Fibroblast of the conjunctiva (primary cell): Measurements from ENCODE around the gene HSD11B1L.
A peak's percentile ranks its signal among the peaks of the same experiment; 100 is the strongest.
"Not testable (repeated sequence)": the region's sequence is repeated elsewhere in the genome, so short reads cannot be mapped to it uniquely, and the experiment has no call there.

Source experiments
- DNase-seq: peaks from one replicate; pipeline ENCODE4 v3.0.0-alpha.2; 2010; ENCODE audit warnings: low read depth

HSD11B1L gene

DNA sequence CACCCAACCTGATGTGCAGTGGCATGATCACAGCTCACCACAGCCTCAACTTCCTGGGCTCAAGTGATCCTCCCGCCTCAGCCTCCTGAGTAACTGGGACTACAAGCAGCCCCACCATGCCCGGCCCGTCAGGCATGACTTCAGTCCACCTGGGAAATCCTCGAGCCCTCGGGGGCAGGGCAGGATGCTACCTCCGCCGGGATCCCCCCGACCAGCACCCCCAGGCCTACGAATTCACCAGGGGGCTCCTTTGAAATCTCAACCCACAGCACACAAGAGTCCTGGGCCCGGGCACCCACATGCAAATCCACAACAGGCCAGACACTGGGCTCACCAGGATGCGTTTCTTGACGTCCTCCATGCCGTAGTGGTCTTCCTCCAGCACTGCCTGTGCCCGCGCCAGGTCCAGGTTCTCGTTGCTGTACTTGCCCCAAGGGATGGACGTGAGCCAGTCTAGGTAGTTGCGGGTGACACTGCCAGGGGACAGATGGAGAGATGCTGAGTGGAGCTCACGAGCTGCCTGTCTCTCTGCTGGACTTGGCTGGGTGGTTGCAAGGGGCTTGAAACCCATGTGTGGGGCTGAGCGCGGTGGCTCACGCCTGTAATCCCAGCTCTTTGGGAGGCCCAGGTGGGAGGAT is 19.7 kb downstream of the HSD11B1L start:
- no peak for DNase-seq

DNA sequence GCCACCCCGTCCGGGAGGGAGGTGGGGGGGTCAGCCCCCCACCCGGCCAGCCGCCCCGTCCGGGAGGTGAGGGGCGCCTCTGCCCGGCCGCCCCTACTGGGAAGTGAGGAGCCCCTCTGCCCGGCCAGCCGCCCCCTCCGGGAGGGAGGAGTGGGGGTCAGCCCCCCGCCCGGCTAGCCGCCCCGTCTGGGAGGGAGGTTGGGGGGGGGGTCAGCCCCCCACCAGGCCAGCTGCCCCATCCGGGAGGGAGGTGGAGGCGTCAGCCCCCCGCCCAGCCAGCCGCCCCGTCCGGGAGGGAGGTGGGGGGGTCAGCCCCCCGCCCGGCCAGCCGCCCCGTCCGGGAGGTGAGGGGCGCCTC is 21.2 kb downstream of the HSD11B1L start:
- not testable (repeated sequence) for DNase-seq

DNA sequence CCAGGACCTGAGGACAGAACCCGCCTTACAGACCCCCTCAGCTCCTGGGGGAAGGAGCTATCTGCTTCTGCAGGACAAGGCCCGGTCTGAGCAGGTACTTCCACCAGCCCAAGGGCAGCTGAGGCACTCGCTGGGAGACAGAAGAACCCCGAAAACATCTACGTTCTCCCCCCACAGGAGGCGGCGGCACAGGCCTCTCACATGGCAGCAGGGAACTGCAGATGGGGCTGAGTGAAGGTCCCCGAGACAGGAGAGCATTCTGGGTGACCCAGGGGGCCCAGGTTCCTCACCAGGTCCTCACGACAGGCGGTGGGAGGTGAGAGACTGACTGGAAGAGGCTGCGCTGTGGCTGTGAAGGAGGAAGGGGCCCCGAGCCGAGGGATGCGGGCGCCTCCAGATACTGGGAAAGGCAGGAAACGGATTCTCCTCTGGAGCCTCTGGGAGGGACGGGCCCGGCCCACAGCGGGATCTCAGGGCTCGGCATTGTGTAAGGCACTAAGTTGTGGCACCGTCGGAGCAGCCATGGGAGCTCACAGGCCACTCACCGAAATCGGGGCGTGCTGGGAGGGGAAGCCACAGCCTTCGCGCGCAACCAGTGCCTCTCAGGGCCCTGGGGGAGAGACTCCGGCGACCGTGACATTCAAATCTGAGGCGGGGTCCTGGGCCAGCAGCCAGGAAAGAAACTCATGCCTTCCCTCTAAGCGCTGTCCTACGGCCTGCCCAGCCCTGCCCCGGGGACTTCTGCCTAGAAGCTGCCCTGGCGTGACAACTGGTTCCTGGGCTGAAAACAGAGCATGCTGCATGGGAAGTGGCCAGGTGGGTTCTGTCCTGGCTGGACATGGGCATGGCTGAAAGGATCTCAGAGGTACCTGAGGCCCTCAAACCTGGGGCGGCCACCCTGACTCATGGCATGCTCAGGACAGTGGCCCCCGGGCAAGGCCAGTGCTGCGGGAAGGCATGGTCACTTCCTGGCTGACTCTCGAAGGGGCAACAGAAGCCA is 23.3 kb downstream of the HSD11B1L start:
- no peak for DNase-seq

DNA sequence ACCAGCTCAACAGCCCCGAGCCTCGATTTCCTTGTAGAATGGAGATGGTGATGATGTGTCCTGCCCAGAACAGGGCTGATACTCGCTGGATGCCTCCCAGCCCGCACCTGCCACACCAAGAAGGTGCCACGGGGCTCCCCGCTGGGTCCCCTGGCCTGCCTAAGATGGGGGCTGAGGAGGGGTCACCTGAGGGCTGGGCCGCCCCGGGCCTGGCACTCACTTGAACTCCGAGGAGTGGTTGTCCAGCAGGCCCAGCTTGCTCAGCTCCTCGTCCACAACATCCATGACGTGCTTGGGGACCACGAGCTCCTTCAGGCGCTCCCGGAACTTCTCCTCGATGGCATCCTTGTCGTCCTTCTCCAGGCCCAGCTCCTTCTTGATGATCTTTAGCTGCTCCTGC is 24.7 kb downstream of the HSD11B1L start:
- no peak for DNase-seq

DNA sequence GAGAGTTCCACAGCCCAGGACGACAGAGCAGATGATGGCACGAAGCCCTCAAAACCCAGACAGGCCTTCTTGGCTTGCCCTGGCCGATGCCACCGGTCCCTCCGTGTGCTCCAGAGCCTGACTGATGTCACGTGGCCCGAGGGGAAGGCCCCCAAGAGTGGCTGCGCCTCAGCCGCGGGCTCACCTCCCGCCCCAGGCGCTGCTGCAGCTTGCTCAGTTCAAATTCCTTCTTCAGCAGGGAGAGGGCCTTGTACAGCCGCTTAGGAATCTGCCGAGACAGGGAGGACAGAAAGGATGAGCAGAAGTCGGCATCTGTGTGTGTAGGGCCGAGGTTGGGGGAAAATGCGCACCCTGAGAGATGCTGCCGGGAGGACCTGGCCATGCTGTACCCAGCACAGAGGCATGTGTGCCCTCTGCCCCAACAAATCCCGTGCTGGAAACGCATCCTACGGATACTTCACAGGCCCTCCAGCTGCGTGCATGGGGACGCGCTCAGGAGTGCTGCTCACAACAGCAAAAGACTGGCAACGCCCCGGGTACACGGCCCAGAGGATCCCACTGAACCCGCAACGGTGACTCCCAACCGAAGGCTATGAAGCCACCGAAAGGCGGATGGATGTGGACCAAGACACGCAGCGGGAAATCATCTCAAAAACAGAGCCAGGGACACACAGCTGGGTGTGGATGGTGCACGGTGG is 26.2 kb downstream of the HSD11B1L start:
- no peak for DNase-seq

DNA sequence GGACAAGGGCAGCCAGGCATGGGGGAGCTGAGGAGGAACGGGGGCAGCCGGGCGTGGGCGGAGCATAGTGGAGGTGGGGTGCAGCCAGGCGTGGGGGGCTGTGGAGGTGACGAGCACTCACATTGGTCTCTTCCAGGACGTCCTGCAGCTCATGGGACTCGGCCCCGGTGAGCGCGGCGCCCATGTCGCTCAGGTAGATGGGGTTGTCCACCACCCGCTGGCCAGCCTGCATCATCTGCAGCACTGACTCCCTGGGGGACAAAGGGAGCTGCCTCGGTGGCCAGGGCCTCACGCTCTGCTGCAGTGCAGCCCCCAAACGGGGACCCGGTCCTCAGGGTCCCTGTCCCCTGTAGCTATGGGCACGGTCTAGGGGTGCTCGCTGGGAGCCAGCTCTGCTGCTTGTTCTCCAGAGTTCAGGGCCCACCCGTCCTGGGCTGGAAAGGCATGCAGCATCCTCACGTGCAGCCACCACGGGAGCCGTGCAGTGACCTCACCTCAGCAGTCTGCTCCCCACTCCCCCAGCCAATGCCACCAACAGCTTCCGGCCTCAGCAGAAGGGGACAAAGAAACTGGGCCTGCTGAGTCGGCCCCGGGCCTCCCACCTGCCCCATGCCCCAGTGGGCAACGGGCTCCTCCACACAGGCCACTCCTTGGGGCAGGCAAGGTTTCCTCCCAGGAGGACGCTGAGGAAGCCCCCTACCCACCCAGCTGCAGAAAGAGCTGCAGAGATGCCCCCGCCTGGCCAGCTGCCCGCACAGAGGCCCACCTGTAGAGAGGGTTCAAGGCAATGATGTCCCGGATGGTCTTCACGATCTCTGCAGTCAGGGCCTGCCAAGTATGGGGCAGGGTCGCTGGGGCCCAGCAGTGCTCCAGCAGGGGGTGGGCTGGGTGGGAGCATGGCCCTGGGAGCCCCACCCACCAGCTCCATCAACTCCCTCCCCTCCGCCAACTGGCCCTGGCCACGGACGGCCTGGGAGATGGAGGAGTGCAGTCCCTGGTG is 27.0 kb downstream of the HSD11B1L start:
- no peak for DNase-seq

DNA sequence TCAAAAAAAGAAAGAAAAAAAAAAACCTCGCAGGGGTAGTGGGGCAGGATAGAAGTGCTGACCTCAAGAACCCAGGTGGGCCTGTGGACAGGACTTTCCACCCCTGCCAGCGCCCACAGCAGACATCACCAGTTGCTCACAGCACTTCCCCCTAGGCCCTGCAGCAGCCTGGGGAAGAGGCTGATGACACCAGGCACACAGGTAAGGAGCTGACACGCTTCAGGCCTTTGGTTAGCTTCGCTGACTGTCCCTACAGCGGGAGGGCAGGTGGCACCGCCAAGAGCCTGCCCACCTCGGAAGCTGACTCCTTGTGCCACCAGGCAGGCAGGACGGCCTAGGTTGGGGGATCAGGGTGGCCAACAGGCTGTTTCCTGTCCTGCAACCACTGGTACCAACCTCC is 30.2 kb downstream of the HSD11B1L start:
- no peak for DNase-seq

DNA sequence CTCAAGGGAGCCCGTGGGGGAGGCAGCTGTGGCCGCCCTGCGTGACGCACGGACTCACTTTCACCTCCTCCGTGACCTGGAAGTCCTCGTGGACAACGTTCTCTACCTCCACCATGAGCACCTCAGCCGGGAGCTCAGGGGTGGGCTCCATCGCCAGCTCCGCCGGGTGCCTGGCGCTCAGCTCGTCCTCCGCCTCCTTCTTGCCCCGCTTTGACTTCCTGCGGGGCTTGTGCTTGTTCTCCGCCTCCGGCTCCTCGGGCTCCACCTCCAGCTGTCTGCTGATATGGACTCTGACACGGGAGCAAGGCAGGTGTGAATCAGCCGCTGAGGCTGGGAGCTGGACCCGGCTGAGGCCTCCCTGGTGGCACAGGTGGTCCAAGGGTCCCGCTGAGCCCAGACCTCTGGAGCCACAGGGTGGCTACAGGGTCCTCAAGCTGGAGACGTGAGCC is 30.9 kb downstream of the HSD11B1L start:
- no peak for DNase-seq

DNA sequence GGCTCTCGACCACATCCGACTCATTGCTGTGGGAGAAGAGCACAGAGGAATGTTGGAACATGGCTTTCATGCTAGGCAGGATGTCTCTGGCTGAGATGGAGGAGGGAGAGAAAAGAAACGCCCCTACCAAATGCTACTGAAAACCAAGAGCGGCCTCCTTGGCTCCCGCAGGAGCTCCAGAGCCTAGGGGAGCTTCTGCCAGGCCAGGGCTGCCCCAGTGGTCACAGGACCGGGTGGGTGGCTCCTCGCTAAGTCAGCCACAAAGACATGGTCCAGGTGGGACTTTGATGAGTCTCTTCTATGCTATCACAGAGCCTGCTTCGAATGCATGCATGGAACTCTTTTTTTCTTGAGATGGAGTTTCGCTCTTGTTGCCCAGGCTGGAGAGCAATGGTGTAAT is 32.4 kb downstream of the HSD11B1L start:
- no peak for DNase-seq

DNA sequence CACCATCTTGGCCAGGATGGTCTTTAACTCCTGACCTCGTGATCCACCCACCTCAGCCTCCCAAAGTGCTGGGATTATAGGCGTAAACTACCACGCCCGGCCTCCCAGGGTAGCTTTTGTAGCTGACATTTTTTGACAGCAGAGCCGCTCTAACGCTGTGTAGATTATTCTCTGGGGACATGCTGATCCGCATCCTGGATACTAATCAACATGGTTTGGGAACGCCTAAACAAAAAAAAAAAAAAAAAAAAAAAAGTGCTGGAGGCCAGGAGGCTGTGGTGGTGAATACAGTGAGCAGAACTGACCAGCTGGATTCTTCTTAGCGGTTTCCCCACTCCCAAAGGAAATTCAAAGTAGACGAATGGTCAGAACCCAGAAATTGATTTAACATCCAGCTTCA is 34.0 kb downstream of the HSD11B1L start:
- no peak for DNase-seq

DNA sequence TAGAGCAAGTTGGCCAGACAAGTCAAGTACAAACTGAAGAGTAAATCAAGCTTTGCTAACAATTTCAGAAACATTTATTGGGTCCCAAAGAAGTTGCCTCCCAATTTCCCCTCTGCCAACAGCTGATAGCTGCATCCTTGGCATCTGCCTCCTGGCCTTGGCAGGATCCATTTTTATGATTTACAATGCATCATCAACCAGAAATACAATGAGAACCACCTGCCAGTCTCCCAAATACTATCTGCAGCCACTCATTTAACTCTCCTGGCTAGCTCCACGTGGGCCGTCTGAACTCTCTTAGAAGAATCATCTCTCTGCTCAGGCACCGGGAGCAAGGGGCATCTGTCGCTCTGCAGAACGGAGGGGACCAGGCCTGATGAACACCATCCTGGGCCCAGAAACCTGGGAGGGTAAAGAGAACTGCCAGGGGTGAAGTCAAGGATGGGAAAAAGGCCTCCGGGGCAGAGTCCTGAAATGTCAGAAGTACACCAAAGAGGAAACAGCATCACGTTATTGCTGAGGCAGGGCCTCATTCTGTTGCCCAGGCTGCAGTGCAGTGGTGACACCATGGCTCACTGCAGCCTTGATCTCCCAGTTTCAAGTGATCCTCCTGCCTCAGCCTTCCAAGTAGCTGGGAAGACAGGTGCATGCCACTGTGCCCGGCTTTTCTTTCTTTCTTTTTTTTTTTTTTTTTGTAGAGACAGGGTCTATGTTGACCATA is 36.5 kb downstream of the HSD11B1L start:
- no peak for DNase-seq

DNA sequence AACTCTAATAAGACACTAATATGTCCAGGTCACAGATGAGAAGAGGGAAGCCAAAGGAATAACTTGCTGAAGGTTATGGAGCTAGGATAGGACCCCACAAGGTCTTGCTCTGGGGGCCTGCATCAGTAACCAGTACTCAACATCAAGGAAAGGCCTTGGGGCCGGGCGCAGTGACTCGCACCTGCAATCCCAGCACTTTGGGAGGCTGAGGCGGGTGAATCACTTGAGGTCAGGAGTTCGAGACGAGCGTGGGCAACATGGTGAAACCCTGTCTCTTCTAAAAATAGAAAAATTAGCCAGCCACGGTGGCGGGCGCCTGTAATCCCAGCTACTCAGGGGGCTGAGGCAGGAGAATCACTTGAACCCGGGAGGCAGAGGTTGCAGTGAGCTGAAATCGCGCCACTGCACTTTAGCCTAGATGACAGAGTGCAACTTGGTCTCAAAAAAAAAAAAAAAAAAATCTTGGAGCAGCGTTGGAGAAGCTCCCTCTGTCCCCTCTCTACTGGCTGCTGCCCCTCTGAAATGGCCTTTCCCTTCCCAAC is 37.3 kb downstream of the HSD11B1L start:
- DNase-seq = no peak

DNA sequence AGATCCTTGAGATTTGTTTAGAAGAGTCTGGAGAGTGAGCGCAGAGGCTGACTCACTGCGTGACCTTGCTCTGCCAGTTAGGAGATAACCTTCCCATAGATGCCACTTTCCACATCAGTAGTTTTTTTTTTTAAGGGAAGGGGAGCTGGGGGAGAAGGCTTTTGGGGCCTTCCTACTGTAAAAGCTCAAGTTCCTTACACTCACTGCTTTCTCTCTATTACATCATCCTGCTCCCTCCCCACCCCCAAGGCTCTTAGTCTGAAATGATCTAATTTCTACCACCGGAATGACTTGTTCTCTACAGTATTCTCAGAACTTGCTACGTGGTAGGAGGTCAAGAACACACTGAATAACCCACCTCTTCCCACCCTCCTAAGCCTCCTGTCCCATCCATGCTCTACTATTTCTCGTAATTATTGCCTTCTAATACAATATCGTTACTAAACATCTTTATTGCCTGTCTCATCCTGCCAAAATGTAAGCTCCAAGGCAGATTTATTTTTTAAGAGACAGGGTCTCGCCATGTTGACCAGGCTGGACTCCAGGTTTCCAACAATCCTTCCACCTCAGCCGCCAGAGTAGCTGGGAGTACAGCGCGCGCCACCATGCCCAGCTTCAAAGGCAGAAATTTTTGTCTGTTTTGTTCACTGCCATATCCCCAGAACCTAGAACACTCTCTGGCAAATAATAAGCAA is 37.9 kb downstream of the HSD11B1L start:
- peak; percentile 90 for DNase-seq

DNA sequence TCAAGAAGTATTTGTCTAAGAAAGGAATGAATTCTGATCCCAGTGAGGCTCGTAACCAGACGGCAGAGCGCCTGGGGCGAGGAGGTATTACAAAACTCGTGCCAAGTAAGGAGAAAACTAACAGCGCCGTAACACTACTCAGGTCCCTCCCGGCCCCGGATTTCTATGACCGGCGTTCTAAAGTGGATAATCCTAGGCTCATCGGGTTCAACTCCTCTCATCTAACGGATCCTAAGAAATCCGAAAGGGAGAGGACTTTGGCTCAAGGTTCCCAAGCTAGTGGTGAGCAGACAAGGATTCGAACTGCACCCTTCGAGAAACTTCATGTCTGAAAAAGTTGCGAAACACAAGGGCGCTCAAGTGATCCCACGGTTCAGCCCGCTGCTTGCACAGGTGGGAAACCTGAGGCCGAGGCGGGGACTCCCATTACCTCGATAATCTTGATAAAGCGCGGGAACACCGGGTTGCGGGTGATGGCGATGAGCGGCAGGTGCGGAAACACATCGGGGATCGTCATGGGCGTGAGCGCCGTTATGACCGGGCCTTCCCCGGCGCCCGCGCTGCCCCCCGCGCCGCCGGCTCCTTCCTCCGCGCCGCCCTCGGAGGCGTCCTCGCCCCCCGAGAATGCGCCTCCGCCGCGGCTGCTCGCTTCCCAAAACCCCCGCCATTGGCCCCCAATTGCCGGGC is 38.6 kb downstream of the HSD11B1L start:
- no peak for DNase-seq

DNA sequence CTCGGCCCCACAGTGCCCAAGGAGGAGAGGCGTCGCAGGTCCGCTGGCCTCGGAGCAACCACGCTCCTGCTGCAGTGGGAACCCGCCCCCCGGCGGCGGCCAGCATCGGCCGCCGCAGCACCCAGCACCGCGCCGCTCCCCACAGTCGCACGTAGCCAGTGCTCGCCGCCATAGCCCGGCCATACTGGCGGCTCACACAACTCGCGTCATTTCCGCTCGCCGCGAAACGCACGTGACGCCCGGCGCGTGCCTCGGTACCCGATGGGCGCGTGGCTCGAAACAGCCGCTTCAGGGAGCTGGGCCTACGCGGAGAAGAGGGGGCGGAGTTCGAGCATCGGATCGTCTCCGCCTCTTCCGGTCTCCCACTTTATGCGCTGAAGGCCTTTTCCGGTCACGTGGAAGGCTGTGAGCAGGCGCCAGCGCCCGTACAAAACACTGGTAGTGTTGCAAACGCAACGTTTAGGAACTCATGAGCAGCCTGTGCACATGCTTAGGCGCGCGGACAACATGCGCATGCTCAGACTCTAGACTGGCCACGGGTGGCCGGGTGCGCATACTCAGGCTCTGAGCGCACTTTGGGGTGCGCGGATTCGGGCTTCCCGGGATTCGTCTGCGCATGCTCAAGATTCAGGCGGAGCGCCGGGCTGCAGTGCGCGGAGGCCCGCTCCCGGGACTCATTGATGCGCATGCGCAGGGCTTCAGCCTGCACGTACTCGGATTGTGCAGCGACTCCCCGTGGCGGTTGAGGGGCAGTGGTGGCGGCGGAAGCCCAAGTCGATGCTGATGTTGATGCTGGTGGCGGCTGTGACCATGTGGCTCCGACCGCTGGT is 39.3 kb downstream of the HSD11B1L start, which contains the start of the genes CATSPERD and LONP1:
TSS of gene CATSPERD (plus strand) at position 677 of the 830 bp plus-strand sequence. CDS start at position 778, 101 bp downstream.
TSS of gene LONP1 (minus strand) at position 186 of the 830 bp plus-strand sequence. CDS start at position 172, 14 bp downstream.
- peak; percentile 98 for DNase-seq

DNA sequence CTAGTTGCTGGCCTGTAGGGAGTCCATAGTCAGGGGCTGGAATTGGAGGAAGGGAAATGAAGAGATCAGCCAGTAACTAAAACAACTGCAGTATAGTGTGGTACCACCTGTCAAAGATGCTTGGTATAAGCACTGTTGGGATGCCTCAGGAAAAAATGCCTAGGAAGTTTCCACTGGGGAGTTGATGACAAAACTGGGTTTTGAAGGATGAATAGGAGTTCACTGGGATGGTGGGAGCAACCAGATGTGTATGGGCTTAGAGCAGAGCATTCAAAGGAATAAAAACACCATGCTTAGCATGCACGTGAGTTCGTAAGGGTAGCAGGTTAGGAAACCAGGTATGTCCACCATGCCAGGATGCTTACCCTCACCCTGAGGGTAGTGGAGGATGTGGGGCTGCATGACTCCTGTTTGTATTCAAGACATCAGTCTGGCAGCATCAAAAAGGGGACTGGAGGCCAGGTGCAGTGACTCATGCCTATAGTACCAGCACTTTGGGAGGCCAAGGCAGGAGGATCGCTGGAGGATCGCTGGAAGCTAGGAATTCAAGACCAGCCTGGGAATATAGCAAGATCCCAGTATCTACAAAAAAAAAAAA is 46.7 kb downstream of the HSD11B1L start:
- no peak for DNase-seq

DNA sequence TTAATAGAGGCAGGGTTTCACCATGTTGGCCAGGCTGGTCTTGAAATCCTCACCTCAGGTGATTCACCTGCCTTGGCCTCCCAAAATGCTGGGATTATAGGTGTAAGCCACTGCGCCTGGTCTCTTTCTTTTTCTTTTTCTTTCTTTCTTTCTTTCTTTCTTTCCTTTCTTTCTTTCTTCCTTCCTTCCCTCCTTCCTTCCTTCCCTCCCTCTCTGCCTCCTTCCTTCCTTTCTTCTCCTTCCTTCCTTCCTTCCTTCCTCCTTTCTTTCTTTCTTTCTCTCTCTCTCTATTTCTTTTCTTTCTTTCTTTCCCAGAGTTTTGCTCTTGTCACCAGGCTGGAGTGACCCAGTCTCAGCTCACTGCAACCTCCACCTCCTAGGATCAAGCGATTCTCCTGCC is 52.3 kb downstream of the HSD11B1L start:
- not testable (repeated sequence) for DNase-seq
